CD4-positive, alpha-beta memory T cell (primary cell): ENCODE measurements around the gene NFAT5. TPM values are rescaled to one million over a fixed set of nuclear protein-coding genes. Genes with fewer than 3 reads are reported as not detected.

ENCODE experiments used
- CTCF ChIA-PET: fragments of 350-600 bp; sonication (Branson Sonifier 250); formaldehyde crosslinking; loops from one replicate; lab custom pipeline; 2021; ENCODE audit warnings: inconsistent platforms; ENCODE audit not compliant: partially characterized antibody; lab: Charles Lee
- POLR2A ChIA-PET: fragments of 350-600 bp; sonication (Branson Sonifier 250); formaldehyde crosslinking; loops from one replicate; lab custom pipeline; 2021; ENCODE audit not compliant: partially characterized antibody; lab: Charles Lee
- DNase-seq, 5 donors: peaks; one replicate each; pipeline versions ENCODE4 v3.0.0 to v3.0.0-alpha.2; 2020 to 2022; ENCODE audit warnings: mixed read lengths in 1 of 5
- H3K27ac ChIP-seq: one replicate; pipeline ENCODE4 v1.7.0; 2013; ENCODE audit warnings: low read depth, low read length
- H3K27me3 ChIP-seq: 2 replicates; pipeline ENCODE4 v1.7.0; 2013; ENCODE audit warnings: mild to moderate bottlenecking, low read length, moderate library complexity; ENCODE audit not compliant: insufficient read depth
- H3K36me3 ChIP-seq: 2 replicates; pipeline ENCODE4 v1.7.0; 2013; ENCODE audit warnings: mild to moderate bottlenecking, low read length, moderate library complexity; ENCODE audit not compliant: insufficient read depth
- H3K4me1 ChIP-seq: 2 replicates; pipeline ENCODE4 v1.7.0; 2013; ENCODE audit warnings: mild to moderate bottlenecking, low read length, moderate library complexity; ENCODE audit not compliant: insufficient read depth
- H3K4me3 ChIP-seq, 2 donors: one replicate each; pipeline ENCODE4 v1.7.0; 2013; ENCODE audit warnings: low read length in 2 of 2, mild to moderate bottlenecking in 1 of 2
- H3K9me3 ChIP-seq, 2 donors: one replicate each; pipeline ENCODE4 v1.7.0; 2013; ENCODE audit warnings: low read length in 2 of 2, control low read depth in 1 of 2; ENCODE audit not compliant: control insufficient read depth in 1 of 2
- H3K27ac Mint-ChIP-seq, 7 donors: one replicate each; pipeline ENCODE4 v1.8.0; 2020 to 2021; ENCODE audit warnings: mixed read lengths in 7 of 7, mild to moderate bottlenecking in 6 of 7, inconsistent platforms in 3 of 7, moderate library complexity in 3 of 7
- H3K27me3 Mint-ChIP-seq, 2 donors: one replicate each; pipeline ENCODE4 v1.8.0; 2020 to 2021; ENCODE audit warnings: mixed read lengths in 2 of 2
- H3K36me3 Mint-ChIP-seq, 2 donors: one replicate each; pipeline ENCODE4 v1.8.0; 2020 to 2021; ENCODE audit warnings: mixed read lengths in 2 of 2, inconsistent platforms in 1 of 2, mild to moderate bottlenecking in 1 of 2
- H3K4me1 Mint-ChIP-seq, 4 donors: one replicate each; pipeline ENCODE4 v1.8.0; 2020 to 2021; ENCODE audit warnings: mixed read lengths in 4 of 4, mild to moderate bottlenecking in 1 of 4
- H3K4me3 Mint-ChIP-seq, 8 donors: one replicate each; pipeline ENCODE4 v1.8.0; 2020 to 2021; ENCODE audit warnings: mixed read lengths in 8 of 8, mild to moderate bottlenecking in 7 of 8, moderate library complexity in 6 of 8, inconsistent platforms in 3 of 8
- H3K9me3 Mint-ChIP-seq, 8 donors: one replicate each; pipeline ENCODE4 v1.8.0; 2020 to 2021; ENCODE audit warnings: mixed read lengths in 8 of 8, mild to moderate bottlenecking in 5 of 8, inconsistent platforms in 3 of 8, moderate library complexity in 1 of 8
- intact Hi-C: fragments of 100-400 bp; cut with micrococcal nuclease; formaldehyde crosslinking; loops from one replicate; pipeline ENCODE4 v1.15.1; 2023
- polyA plus RNA-seq, 2 donors: library from polyadenylated mRNA; unstranded; fragments of 300-500 nt; fragmentation: Illumina TruSeq; gene quantifications; one replicate each; pipeline ENCODE4 v1.2.3, GENCODE V29; 2021
- total RNA-seq, 2 experiments: library from RNA; stranded (reverse); gene quantifications; one replicate each; pipeline ENCODE4 v1.2.3, GENCODE V29; 2021

The NFAT5 gene
- total and polyA plus RNA-seq, 4 experiments from 2014 or later = 1.8 to 35.6 (median 18.7) TPM

DNA sequence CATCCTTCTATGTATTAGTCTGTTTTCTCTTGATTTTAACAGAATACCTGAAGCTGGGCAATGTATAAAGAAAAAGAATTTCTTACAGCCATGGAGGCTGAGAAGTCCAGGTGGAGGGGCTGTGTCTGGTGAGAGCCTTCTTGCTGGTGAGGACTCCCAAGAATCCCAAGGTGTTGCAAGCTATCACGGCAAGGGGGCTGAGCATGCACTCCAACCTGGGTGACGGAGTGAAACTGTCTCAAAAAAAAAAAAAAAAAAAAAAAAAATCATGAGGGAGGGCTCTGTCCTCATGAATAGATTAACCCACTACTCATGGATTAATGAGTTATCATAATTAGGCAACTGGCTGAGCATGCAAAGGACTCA, 141.2 kb downstream of the NFAT5 start:
- CTCF ChIA-PET = interaction anchor here (0.5 to 8.0 kb wide), 6 partner anchors 12 to 310 kb away, joined by 3 to 139 read pairs (median 3); partner anchors contain the start of genes NOB1 and NQO1
- intact Hi-C loops = loop anchor here (5.0 kb wide), 1 partner anchor 310 kb away; no protein-coding TSS in a partner anchor
- no peak overlapping the region for H3K27ac ChIP-seq
- Mint-ChIP-seq H3K27me3 (no peaks in the 10 kb centered on the region), H3K9me3 (no peaks in the 10 kb centered on the region), H3K27ac (peak overlapping the region in 2 of 7 donors; percentile 39 to 46), H3K4me1 (peaks cover 0 to 4% (median 2%) of the 10 kb centered on the region in 4 donors), H3K4me3 (no peak overlapping the region), H3K36me3 (peaks cover 3 to 11% of the 10 kb centered on the region in 2 donors)
- DNase-seq = no peak
- no peaks in the 10 kb centered on the region for H3K9me3 ChIP-seq
- H3K4me3 ChIP-seq = no peak overlapping the region
- peaks cover 6% of the 10 kb centered on the region for H3K4me1 ChIP-seq
- H3K36me3 ChIP-seq = no peaks in the 10 kb centered on the region
- POLR2A ChIA-PET = interaction anchor here (5.5 kb wide), 1 partner anchor 48 kb away, joined by 41 read pairs; the partner anchor contains the start of gene NOB1
- H3K27me3 ChIP-seq = no peaks in the 10 kb centered on the region

GRCh38 chr16:69707920-69708683, 142.3 kb downstream of the NFAT5 start:
- ChIA-PET POLR2A (interaction anchor here (5.5 kb wide), 1 partner anchor 47 kb away, joined by 41 read pairs; the partner anchor contains the start of gene NOB1), CTCF (interaction anchor here (0.6 to 8.0 kb wide), 11 partner anchors 10 to 312 kb away, joined by 3 to 139 read pairs (median 4); partner anchors contain the start of genes NOB1, NQO1 and WWP2)
- Histone ChIP-seq H3K27me3 (no peaks in the 10 kb centered on the region), H3K9me3 (no peaks in the 10 kb centered on the region), H3K36me3 (no peaks in the 10 kb centered on the region), H3K27ac (no peak overlapping the region), H3K4me1 (peaks cover 6% of the 10 kb centered on the region), H3K4me3 (no peak overlapping the region)
- Mint-ChIP-seq H3K4me1 (peaks cover 0 to 4% (median 2%) of the 10 kb centered on the region in 4 donors), H3K36me3 (peaks cover 3 to 9% of the 10 kb centered on the region in 2 donors), H3K9me3 (no peaks in the 10 kb centered on the region), H3K27ac (peak overlapping the region in 4 of 7 donors; percentile 1 to 53 (median 14)), H3K27me3 (no peaks in the 10 kb centered on the region), H3K4me3 (no peak overlapping the region)
- DNase-seq = no peak
- intact Hi-C loops = loop anchor here (5.0 kb wide), 1 partner anchor 311 kb away; no protein-coding TSS in a partner anchor

GRCh38 chr16:69709456-69710084, 143.8 kb downstream of the NFAT5 start:
- Histone ChIP-seq H3K9me3 (no peaks in the 10 kb centered on the region), H3K27me3 (no peaks in the 10 kb centered on the region), H3K27ac (no peak overlapping the region), H3K4me1 (peaks cover 6% of the 10 kb centered on the region), H3K4me3 (no peak overlapping the region), H3K36me3 (no peaks in the 10 kb centered on the region)
- Mint-ChIP-seq H3K36me3 (peaks cover 0 to 4% of the 10 kb centered on the region in 2 donors), H3K9me3 (no peaks in the 10 kb centered on the region), H3K27ac (peak overlapping the region in 6 of 7 donors; percentile 0 to 70 (median 38)), H3K4me1 (peaks cover 0 to 4% (median 2%) of the 10 kb centered on the region in 4 donors), H3K27me3 (no peaks in the 10 kb centered on the region), H3K4me3 (no peak overlapping the region)
- DNase-seq = peak in 4 of 5 donors; percentile 49 to 60 (median 58)
- CTCF ChIA-PET = interaction anchor here (0.7 to 8.0 kb wide), 15 partner anchors 9 to 313 kb away, joined by 3 to 139 read pairs (median 4); partner anchors contain the start of genes NOB1, NQO1 and WWP2
- intact Hi-C loops = loop anchor here (1.0 to 5.0 kb wide), 4 partner anchors 17 to 312 kb away; partner anchors contain the start of genes NOB1 and NQO1
- POLR2A ChIA-PET = interaction anchor here (0.6 to 5.5 kb wide), 3 partner anchors 16 to 53 kb away, joined by 3 to 41 read pairs (median 7); partner anchors contain the start of genes NOB1 and NQO1

DNA sequence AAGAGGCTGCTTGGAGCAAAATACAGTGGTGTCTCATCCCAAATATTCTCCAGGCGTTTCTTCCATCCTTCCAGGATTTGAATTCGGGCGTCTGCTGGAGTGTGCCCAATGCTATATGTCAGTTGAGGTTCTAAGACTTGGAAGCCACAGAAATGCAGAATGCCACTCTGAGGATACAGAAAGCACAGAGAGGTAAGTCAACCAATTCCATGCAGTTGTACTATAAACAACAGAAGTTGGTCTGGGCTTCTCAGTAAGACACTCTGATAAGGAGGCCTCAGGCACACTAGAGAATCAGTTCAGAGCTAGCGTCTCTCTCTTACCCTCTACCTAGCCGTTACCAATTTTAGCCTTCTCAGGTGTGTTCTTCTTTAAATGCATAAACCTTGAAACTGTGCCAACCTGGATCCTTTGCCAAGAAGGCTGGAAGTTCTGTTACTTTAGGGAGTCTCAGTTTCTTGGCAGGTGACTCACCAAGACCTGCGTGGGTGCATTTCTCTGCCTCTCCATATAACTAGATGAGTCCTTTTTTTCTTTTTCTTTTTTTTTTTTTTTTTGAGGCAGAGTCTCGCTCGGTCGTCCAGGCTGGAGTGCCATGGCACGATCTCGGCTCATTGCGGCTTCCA, 145.5 kb downstream of the NFAT5 start:
- Mint-ChIP-seq H3K9me3 (no peaks in the 10 kb centered on the region), H3K36me3 (peaks cover 0 to 4% of the 10 kb centered on the region in 2 donors), H3K4me1 (peaks cover 0 to 4% (median 2%) of the 10 kb centered on the region in 4 donors), H3K27ac (no peak overlapping the region), H3K27me3 (no peaks in the 10 kb centered on the region), H3K4me3 (no peak overlapping the region)
- no peak overlapping the region for H3K4me3 ChIP-seq
- H3K27me3 ChIP-seq = no peaks in the 10 kb centered on the region
- ChIA-PET POLR2A (interaction anchor here (0.9 to 5.5 kb wide), 3 partner anchors 43 to 50 kb away, joined by 4 to 41 read pairs (median 5); partner anchors contain the start of gene NOB1), CTCF (interaction anchor here (1.2 to 8.0 kb wide), 3 partner anchors 15 to 56 kb away, joined by 4 to 139 read pairs (median 48); partner anchors contain the start of genes NOB1 and NQO1)
- peaks cover 6% of the 10 kb centered on the region for H3K4me1 ChIP-seq
- H3K36me3 ChIP-seq = no peaks in the 10 kb centered on the region
- H3K9me3 ChIP-seq = no peaks in the 10 kb centered on the region
- intact Hi-C loops = no loop called here
- no peak overlapping the region for H3K27ac ChIP-seq
- DNase-seq = no peak

DNA sequence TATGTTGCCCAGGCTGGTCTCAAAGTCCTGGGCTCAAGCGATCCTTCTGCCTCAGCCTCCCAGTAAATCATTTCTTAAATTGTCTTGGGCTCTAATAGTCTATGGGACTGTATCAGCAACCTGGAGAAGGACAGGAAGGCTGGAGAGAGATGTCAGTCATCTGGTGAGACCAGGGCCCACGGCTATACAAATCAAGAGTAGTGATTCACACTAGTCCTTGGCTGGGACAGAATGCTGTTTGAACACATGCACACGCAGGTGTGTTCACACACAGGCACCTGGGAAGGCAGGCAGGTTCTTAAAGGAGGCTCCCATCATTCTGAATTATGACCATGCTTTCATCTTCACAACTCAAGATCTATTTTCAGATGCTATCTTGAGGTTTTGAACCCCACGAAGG, 146.5 kb downstream of the NFAT5 start:
- Histone ChIP-seq H3K36me3 (no peaks in the 10 kb centered on the region), H3K4me1 (peaks cover 6% of the 10 kb centered on the region), H3K4me3 (no peak overlapping the region), H3K27ac (no peak overlapping the region), H3K9me3 (no peaks in the 10 kb centered on the region), H3K27me3 (no peaks in the 10 kb centered on the region)
- no peaks in the 10 kb centered on the region for H3K9me3 Mint-ChIP-seq
- no peak for DNase-seq
- no peak overlapping the region for H3K4me3 Mint-ChIP-seq
- peak overlapping the region in 1 of 7 donors; percentile 19 for H3K27ac Mint-ChIP-seq
- H3K4me1 Mint-ChIP-seq = peaks cover 0 to 4% (median 2%) of the 10 kb centered on the region in 4 donors
- ChIA-PET CTCF (interaction anchor here (1.2 to 8.0 kb wide), 3 partner anchors 14 to 55 kb away, joined by 4 to 139 read pairs (median 48); partner anchors contain the start of genes NOB1 and NQO1), POLR2A (interaction anchor here (0.9 kb wide), 1 partner anchor 42 kb away, joined by 5 read pairs; the partner anchor contains the start of gene NOB1)
- H3K36me3 Mint-ChIP-seq = no peaks in the 10 kb centered on the region
- intact Hi-C loops = no loop called here
- no peaks in the 10 kb centered on the region for H3K27me3 Mint-ChIP-seq

GRCh38 chr16:69712914-69713581, 147.3 kb downstream of the NFAT5 start:
- DNase-seq = no peak
- Histone ChIP-seq H3K36me3 (no peaks in the 10 kb centered on the region), H3K27ac (no peak overlapping the region), H3K9me3 (no peaks in the 10 kb centered on the region), H3K4me3 (no peak overlapping the region), H3K27me3 (no peaks in the 10 kb centered on the region), H3K4me1 (peaks cover 6% of the 10 kb centered on the region)
- H3K27ac Mint-ChIP-seq = peak overlapping the region in 1 of 7 donors; percentile 47
- no peaks in the 10 kb centered on the region for H3K27me3 Mint-ChIP-seq
- no peaks in the 10 kb centered on the region for H3K9me3 Mint-ChIP-seq
- H3K36me3 Mint-ChIP-seq = no peaks in the 10 kb centered on the region
- no peak overlapping the region for H3K4me3 Mint-ChIP-seq
- ChIA-PET CTCF (interaction anchor here (0.9 to 8.0 kb wide), 3 partner anchors 11 to 43 kb away, joined by 3 to 139 read pairs (median 3); partner anchors contain the start of gene NOB1), POLR2A (interaction anchor here (0.6 to 1.3 kb wide), 3 partner anchors 10 to 287 kb away, joined by 3 to 6 read pairs (median 5); partner anchors contain the start of gene NQO1)
- H3K4me1 Mint-ChIP-seq = peaks cover 0 to 4% (median 2%) of the 10 kb centered on the region in 4 donors
- intact Hi-C loops = no loop called here
